Activated CD4-positive, alpha-beta T cell treated with anti-CD3 and anti-CD28 coated beads, Interleukin-2, amount 50 U/mL, for 4 hours (primary cell): Measurements from ENCODE around the gene CTNNB1.

Experiments
- DNase-seq, 2 experiments: peaks; one replicate each; pipeline ENCODE4 v3.0.0-alpha.2; 2020

Gene CTNNB1

DNA sequence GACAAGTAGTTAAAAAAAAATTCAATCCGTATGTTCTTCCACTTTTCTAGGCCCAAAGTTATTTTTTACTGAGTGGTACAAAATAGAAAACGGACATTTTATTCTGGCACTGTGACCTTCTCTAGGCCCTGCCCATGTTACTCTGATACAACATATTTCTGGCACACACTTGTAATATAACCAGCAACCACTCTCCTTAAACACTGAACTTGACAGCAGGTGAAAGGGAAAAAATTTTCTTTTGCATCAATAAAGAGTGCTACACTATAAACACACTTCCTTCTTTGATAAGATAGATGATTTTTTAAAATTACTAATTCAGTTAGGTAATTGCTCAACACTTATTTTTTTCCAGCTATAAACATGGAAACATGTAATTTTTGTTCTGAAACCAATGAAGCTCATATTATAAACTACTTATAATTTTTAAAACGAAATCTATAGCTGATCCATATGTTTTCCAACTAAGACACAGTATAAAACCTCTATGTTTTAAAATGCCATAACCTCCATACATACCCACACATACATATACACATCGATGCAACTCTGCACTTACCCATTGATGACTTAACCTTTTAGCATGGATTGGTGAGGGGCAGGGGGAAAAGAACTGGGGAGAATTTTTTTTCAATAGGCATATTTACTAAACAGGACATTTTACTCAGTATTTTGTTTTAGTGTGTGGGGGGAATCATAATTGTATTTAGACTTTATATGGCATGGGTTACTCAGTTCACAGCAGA, 5.3 kb upstream of the CTNNB1 start:
- no peak for DNase-seq

DNA sequence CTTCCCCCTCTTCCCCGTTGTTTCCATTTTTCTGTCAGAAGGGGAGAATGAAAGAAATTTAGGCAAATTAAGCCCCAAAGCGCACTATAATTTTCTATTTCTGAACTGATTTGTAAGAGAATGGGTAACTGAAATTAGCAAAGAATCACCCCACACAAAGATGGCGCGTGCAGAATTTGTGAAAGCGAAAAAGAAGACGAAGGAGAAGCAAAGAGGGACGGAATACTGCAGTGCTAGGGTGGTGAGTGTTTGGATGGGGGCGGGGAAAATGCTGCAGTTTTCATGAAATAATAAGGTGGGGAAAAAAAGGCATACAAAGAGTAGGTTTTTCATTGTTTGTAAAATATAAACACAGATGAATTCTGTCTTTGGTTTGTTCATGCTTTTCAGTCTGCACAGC, 4.6 kb upstream of the CTNNB1 start:
- DNase-seq: no peak

DNA sequence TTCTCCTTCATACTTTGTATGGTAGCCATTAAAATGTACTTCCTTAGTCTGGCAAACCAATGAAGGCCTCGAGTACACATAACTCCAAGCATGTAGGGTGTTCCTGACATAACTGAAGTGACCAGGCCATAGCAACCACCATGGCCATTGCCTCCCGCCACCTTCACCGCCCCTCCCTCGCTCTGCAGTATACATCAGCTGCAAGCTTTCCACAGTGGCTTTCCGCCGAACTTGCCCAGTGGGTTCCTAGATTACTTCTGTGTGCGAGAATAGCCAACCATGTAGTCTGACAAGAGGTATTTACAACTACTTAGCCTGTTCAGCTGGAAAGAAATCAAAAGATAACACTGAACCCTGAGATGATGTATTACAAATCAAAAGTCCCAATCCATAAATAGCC, 3.4 kb upstream of the CTNNB1 start:
- no peak for DNase-seq

DNA sequence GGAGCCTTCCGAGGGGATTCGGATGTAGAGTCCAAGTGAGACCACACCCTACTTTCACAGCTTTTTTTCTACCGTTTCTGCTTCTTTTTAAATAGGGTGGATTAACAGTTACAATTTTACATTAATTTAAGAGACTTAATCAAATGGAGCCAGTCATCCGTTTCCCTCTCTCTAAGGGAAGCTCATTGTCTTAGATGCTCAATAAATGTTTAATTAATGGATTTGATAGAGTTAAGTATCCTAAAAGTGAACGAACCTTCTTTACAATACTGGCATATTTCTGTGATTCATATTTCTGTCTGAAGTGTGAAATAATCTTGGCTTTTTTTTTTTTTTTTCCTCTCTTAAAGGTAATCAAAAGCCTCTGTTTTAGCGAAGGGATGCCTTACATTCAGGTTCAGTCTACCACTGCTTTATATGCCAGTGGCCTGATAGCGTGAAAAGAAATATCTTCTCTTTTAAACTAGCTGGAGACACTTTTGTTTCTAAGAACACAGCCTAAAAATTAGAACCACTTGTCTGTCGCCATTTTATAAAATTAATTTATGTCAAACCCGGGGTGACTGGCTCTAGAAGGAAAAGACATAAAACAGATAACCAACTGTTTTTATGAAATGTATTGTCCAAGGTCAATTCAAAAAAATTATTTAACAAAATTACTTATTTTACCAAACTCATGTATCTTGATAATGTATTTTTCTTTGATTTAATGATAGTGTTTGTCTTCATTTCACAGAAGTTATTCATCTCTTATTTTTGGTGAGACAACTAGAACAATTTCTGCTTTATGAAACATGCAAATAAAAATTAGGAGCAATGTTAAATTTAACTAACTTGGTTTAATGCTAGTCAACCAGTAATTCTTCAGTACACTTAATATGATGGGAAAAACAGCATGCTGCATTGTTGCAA, 2.5 kb upstream of the CTNNB1 start:
- no peak for DNase-seq

DNA sequence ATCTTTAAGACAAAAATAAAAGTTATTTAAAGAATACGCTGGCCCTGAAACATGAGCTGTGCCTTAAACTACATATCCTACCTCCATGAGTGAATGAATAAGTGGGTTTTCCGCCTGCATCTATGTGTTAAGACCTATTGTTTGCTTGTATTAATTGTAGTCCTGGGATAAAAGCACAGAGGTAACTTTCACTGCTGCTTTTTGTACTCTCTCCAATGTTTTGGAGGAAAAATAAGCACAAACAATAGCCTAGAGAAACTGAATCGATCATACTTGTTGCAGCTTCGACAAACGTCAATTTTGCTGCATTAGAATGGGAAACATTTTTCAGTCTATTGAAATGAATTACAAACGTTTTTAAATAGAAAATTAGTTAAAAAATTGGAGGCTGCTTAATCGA, 1.3 kb upstream of the CTNNB1 start:
- no peak for DNase-seq

DNA sequence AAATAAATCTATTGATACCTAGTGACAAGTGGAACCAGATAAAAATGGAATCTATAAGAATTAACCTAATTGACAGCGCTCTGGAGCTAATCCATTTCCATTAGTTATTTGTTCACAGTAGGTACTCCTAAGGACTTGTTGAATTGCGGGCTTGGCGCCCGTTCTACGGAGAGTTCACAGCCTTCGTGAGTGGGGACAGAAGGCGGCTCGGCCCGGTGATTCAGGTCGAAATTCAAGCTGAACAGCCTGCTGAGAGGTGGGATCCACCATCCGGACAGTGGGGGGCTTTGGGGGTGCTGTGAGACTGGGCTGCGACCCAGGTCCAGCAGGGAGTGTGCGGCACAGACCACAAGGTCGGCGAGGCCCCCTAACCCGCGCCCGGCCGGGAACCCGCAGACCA, 779 bp upstream of the CTNNB1 start:
- DNase-seq: peak; percentile 2 to 5

DNA sequence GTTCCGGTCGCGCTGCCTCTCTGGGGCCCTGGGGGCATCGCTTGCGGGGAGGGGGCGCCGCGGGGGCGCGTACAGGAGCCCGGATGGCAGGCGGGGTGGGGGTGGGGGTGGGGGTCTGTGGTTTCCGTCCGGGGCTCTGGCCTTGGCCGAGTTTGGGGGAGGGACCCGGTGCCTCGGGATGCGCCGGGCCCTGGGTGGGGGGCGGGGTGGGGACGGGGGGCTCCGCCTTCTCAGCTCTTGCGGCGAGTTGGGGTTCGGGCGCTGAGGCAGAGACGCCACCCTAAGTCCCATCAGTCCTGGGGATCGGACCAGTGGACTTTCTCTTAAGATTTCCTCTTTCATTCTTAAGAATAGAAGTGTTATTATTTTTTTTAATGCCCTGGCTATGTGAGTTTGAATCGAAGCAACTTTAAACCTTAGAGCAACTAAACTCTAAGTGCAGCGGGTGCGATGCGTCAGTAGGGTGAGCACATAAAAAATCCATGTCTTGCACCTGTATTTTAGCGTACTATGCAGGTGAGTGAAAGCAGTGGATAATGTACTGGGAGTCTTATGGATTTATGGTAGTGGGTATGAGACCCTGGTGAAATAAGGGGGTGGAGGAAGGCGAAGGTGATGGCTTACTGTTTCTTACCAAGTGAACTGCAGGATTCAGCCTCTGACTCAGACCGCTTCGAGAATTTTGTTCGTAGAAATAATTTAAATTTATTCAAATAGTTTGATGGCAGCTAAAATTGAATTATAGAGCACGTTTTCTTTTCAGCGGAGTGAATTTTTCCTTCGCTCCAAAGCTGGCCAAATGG, 762 bp downstream of the CTNNB1 start:
- DNase-seq: peak; percentile 8 to 12

DNA sequence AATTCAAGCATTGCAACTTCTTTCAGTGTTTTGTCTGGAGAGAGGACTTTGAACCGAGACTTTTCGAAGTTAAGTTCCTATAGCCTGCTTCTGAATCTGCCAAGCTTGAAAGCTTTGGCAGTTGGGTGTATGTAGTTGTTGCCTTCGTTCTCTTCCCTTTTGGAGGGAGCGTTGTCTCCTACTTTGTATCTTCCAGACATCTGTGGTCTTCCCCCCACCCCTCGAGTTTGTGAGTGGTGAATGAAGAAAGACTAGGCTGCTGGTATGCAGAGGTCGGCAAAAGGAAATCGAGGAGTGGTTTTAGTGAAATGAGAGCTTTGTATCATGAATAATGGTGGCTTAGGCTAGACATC, 1.3 kb downstream of the CTNNB1 start:
- DNase-seq: no peak

DNA sequence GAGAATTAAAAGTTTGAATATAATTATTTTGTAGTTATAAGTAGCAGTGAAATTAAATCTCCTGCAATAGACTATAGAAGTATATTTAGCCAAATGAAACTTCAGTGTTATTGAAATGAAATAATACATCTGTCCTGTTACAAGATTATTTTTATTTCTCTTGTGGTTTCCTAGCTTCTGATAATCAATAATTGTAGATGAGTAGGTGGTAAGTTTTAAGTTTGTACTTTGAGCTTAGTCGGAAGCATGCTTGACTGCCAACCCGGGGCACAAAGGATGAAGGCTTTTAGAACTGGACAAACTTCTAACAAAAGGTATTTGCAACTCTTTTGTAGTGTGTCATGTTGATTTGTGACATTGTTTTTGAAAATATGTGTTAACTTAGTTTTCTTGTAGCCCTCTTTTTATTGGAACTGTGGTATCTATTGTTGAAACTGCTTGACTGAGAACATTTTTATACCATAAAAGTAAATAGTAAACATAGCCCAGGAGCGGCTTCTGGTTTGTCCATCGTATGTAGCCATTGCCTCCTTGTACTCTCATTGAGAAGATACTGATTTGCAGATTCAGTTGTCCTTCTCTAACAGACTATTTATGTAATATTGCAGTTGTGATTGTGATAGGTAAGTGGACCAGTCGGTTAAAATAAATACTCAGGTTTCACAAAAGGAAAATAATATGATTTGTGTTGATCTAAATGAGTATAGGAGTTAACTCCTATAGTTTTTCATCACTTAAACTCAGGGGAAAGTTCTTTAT, 2.9 kb downstream of the CTNNB1 start:
- no peak for DNase-seq

DNA sequence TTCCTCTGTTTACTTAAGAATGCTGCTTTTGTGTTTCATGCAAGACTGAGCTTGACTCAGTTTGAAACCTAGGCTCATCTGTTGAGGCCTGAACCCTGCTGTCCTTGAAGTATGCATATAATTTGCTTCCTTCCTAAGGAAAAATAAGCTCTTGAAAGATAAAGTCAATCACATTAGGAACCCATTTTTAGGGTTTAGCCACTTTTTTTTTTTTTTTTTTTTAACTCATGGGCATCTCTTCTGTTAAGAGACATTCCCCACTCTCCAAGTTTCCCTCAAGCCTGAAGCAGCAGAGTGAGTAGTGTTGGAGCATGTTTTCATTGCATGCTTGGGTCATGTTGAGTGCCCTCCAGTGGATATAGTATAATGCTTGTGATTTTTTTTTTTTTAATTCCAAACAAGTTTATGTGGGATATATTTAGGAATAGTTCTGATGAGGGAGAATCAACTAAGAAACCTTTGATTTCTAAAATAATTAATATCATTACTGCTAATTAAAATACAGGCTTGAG, 3.6 kb downstream of the CTNNB1 start:
- DNase-seq: no peak

DNA sequence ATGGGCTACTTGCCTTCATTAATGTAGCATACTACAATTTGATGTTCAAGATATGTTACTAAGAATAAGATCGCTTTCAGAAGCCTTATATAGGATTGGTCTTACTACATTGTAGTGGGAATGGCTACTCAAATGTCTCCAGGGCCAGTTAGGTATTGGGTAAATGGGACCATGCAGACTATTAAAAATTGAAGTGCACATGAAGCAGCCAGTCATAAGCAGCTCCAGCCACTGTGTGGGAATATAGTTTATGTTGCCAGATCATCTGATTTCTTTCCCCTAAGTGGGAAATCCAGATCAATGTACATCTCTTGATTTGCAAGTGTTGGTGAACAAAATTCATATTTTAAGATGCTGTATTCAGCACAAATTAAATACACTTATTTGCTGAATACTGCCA, 5.1 kb downstream of the CTNNB1 start:
- no peak for DNase-seq

DNA sequence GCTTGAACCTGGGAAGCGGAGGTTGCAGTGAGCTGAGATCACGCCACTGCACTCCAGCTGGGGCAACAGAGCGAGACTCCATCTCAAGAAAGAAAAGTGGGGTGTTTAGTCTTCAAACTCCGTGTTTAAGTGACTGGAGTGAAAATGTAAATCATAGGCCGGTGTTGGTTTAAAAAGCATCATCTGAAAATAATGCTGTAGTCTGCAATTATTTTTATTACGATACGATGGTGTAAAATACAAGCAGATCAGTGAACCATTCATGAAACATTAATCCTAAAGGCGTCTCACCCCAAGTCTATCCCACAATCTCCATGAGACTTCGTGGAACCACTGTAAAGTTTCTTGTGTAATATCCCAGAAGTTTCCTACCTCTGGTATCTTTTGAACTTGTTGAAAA, 6.3 kb downstream of the CTNNB1 start:
- DNase-seq: no peak

DNA sequence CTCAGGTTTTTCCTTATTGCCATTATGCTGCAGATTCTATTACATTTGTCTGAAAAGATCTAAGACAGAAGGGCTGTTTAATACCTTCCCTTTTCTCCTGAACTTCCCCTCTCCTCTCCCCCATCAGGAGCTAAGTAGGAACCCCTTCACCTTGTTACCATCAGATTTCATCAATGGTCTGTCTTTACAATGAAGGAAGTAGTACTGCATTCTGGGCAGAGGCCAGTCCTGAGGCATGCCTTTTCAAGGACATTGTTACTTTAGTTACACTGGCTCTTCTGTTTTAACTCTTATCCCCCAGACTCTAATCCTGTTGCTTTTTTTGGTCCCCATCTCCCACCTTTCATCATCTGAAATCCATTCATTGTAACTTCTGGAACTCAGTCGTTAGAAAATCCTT, 8.1 kb downstream of the CTNNB1 start:
- DNase-seq: no peak

DNA sequence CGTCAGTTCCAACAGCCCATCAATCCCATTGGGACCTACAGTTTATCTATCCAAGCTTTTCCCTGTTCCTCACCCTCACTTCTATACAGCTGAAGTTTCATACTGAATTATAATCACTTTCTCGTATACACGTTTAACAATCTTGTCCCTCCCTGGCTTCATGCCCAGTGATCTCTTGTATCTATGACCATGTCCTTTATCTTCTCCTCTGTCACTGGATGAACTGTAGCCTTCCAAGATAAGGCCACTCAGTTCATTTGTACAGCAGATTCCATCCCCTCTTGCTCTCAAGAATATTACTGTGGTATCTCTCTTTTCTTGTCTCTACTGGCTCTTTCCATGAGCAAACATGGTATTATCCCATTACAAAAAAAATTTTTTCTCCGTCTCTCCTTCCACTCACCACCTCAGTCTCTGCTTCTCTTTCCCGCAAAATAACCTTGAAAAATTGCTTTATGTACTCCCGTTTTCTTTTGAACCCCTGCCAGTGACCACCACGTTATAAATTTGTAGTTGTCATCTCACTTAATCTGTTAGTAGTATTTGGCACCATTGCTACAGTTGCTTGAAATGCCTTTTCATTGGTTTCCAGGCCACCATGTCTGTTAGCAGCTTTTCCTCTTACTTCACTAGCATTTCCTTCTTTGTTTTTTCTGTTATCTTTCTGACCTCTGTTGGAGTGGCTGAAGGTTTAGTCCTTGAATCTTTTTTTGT, 9.4 kb downstream of the CTNNB1 start:
- DNase-seq: no peak

DNA sequence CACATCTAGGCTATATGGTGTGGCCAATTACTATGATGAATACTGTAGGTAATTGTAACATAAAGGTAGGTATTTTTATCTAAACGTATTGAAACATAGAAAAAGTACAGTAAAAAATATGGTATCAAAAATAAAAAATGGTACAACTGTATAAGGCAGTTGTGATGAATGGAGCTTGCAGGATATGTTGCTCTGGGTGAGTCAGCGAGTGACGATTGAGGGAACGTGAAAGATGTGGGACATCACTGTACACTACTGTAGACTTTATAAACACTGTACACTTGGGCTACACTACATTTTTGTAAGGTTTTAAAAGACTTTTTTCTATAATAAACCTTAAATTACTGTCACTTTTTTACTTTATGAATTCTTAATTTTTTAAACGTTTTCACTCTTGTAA, 10.3 kb downstream of the CTNNB1 start:
- no peak for DNase-seq

DNA sequence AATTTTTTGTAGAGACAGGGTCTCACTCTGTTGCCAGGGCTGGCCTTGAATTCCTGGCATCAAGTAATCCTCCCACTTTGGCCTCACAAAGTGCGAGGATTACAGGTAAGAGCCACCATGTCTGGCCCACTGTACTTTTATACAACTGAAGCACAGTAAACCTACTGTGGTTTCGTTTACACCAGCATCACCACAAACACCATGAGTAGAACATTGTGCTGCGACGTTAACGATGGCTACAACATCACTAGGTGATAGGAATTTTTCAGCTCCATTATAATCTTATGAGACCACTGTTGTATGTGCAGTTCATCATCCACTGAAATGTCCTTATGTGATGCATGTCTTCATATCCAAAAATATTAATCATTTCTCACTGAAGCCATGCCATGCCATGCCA, 11.7 kb downstream of the CTNNB1 start:
- no peak for DNase-seq

DNA sequence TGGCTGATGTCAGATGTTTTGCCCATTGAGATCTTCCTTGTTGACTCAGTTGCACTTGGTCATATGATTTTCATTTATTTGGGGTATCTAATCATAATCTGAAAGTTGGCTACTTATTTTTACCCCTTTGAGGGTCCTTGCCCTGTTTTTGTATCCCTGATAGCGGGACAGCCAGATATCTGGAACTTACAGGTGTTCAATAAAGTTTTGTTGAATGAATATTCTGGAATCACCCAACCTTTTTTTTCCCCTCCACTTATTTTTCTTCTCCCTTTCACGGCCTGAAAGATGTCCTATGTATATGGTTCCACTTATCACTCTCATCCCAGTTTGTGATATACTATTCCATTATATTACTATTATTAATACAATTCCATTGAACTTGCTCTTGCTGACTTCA, 12.8 kb downstream of the CTNNB1 start:
- no peak for DNase-seq

DNA sequence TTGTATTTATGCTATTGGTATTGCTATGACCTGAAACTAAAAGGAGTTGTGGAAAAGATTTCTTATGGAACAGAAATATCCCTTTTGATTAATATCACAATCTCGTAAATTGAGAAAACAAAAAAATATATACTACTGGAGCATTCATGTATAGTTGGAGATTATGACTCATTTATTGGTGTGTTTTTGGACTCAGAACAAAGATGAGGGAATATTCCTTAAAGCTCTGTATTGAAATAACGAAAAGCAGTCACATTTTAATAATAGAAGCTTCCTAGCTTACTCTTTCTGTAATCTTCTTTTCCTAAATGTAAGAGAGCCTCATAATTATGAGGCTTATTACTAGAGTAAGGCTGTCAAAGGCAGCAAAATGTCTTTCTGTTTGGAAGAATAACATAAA, 14.3 kb downstream of the CTNNB1 start:
- no peak for DNase-seq

DNA sequence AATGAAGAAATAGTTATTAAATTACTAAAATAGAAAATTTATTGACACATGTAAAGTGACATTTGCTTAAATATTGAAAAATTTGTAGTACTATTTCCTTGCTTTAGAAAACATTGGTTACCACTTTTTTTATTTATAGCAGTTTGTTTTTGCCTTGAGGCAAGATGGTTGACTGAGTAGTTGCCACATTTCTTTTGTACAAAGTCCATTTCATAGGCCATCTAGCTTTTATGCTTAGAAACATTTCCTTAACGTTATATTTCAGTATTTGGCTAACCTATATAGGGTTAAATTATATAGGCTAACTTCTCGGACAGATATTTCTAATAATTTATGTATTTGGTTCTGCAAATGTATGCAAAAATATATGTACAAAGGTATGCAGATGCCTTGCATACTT, 17.1 kb downstream of the CTNNB1 start:
- no peak for DNase-seq

DNA sequence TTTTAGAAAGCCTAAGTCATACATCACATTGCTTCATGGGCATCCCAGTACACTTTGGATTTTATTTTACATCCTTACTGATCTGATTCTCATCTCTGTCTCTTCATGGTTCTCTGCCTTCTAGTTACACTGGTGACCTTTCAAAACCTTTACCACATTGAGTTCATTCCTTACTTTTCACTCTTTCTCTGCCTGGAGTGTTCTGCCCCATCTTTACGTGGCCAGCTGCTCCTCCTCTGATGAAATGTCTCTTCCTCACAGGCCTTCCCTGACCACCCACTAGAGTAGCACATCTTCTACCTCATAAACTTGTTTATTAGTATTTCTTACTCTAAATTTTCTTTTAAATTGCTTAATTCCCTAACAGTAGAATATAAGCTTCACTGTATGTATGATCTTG, 17.7 kb downstream of the CTNNB1 start:
- DNase-seq: no peak

DNA sequence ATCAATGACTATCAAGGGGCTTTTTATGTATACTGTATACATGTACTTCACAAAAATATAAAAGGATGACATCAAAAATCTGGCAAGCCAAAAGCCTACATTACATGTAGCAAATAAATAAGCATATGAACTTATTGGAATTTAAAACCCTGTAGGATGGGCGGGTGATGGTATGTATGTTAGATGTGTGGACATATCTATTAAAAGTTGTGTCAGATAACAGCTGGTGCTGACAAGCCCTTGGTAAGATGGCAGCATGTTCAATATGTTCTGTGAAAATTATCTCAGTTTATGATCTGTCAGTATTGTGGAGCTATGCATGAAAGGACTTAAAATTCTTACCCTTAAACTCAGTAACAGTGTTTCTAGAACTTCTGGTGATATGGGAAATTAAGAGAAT, 20.1 kb downstream of the CTNNB1 start:
- no peak for DNase-seq
